Astrocyte (in vitro differentiated cells and primary cell): ENCODE measurements around the gene SYPL2. TPM values are rescaled to one million over a fixed set of nuclear protein-coding genes. Genes with fewer than 3 reads are reported as not detected.

ENCODE experiments used
- DNase-seq: peaks from one replicate; pipeline ENCODE4 v3.0.0-alpha.2; 2010; ENCODE audit warnings: low read depth
- FAIRE-seq: peaks from 2 replicates; lab custom pipeline; 2011; peaks lifted over from hg19 to GRCh38; lab: Jason Lieb, UNC
- H2AFZ ChIP-seq: 2 replicates; pipeline ENCODE4 v1.6.0; 2012; ENCODE audit warnings: low read depth, low read length, inconsistent platforms
- H3K27ac ChIP-seq: 2 replicates; pipeline ENCODE4 v1.5.1; 2011; ENCODE audit warnings: low read depth, low read length, inconsistent platforms
- H3K27me3 ChIP-seq: 2 replicates; pipeline ENCODE4 v1.6.0; 2011; ENCODE audit warnings: low read length, inconsistent platforms; ENCODE audit not compliant: insufficient read depth
- H3K36me3 ChIP-seq: 2 replicates; pipeline ENCODE4 v1.5.1; 2011; ENCODE audit warnings: low read length, inconsistent platforms; ENCODE audit not compliant: insufficient read depth
- H3K4me1 ChIP-seq: 2 replicates; pipeline ENCODE4 v1.5.1; 2011; ENCODE audit warnings: low read length, inconsistent platforms; ENCODE audit not compliant: insufficient read depth
- H3K4me2 ChIP-seq: 2 replicates; pipeline ENCODE4 v1.6.0; 2012; ENCODE audit warnings: low read length, inconsistent platforms
- H3K4me3 ChIP-seq: 2 replicates; pipeline ENCODE4 v1.5.1; 2011; ENCODE audit warnings: low read depth, mild to moderate bottlenecking, low read length, inconsistent platforms; ENCODE audit not compliant: insufficient read depth
- H3K79me2 ChIP-seq: 2 replicates; pipeline ENCODE4 v1.6.0; 2012; ENCODE audit warnings: mild to moderate bottlenecking, low read length, inconsistent platforms; ENCODE audit not compliant: insufficient read depth
- H3K9ac ChIP-seq: 2 replicates; pipeline ENCODE4 v1.6.0; 2012; ENCODE audit warnings: mild to moderate bottlenecking, low read length, inconsistent platforms
- H3K9me3 ChIP-seq: 2 replicates; pipeline ENCODE4 v1.5.1; 2012; ENCODE audit warnings: low read depth, mild to moderate bottlenecking, low read length, inconsistent platforms; ENCODE audit not compliant: insufficient read depth
- H4K20me1 ChIP-seq: 2 replicates; pipeline ENCODE4 v1.6.0; 2012; ENCODE audit warnings: low read length, inconsistent platforms; ENCODE audit not compliant: insufficient read depth
- H3K27ac Mint-ChIP-seq: one replicate; pipeline ENCODE4 v1.8.0; 2021; ENCODE audit warnings: mild to moderate bottlenecking, mixed read lengths; ENCODE audit not compliant: unreplicated experiment
- H3K27me3 Mint-ChIP-seq: one replicate; pipeline ENCODE4 v1.8.0; 2021; ENCODE audit warnings: low read depth, mixed read lengths; ENCODE audit not compliant: unreplicated experiment
- H3K36me3 Mint-ChIP-seq: one replicate; pipeline ENCODE4 v1.8.0; 2021; ENCODE audit warnings: low read depth, mixed read lengths; ENCODE audit not compliant: unreplicated experiment
- H3K4me1 Mint-ChIP-seq: one replicate; pipeline ENCODE4 v1.8.0; 2021; ENCODE audit warnings: low read depth, mixed read lengths; ENCODE audit not compliant: unreplicated experiment
- H3K4me3 Mint-ChIP-seq: one replicate; pipeline ENCODE4 v1.8.0; 2021; ENCODE audit warnings: mild to moderate bottlenecking, moderate library complexity, mixed read lengths; ENCODE audit not compliant: unreplicated experiment
- H3K9me3 Mint-ChIP-seq: one replicate; pipeline ENCODE4 v1.8.0; 2021; ENCODE audit warnings: mild to moderate bottlenecking, mixed read lengths; ENCODE audit not compliant: unreplicated experiment
- EZH2 ChIP-seq: IDR thresholded peaks from 2 replicates; pipeline ENCODE4 v1.6.1; 2012; ENCODE audit warnings: mild to moderate bottlenecking, low read length, inconsistent platforms; ENCODE audit not compliant: insufficient read depth
- total RNA-seq: library from RNA; stranded (reverse); gene quantifications from 2 replicates; pipeline ENCODE4 v1.2.1, GENCODE V29; 2021
- TF ChIP-seq, protein P1 (sequence below): IDR thresholded peaks from 2 replicates; pipeline ENCODE4 v1.5.1; 2011; ENCODE audit warnings: low read depth, mild to moderate bottlenecking, inconsistent platforms, low read length, moderate library complexity; ENCODE audit not compliant: insufficient read depth

Gene SYPL2
- total RNA-seq, 1 donor from 2014 or later, result 0.70 TPM

DNA sequence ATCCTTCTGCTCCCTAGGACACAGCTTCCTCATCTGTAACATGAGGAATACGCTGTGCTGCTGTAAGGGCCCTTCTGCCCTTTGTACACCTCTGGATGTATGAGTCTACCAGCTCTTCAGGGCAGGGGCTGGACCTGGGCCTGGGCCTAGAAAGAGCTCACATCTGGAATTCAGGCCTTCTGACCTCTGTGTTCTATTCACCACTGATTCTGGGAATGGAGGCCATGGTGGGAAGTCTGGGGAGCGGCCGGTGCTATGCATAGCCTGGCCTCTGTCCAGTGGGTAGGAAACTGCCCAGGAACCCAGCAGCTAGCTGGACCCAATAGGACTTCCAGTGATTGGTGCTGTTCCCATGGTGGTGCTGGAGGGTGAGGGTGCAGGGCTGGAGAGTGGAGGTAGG is 62.4 kb downstream of the SYPL2 start:
- peaks cover 18% of the 10 kb centered on the region for H3K4me1 Mint-ChIP-seq
- TF ChIP-seq, protein P1, sequence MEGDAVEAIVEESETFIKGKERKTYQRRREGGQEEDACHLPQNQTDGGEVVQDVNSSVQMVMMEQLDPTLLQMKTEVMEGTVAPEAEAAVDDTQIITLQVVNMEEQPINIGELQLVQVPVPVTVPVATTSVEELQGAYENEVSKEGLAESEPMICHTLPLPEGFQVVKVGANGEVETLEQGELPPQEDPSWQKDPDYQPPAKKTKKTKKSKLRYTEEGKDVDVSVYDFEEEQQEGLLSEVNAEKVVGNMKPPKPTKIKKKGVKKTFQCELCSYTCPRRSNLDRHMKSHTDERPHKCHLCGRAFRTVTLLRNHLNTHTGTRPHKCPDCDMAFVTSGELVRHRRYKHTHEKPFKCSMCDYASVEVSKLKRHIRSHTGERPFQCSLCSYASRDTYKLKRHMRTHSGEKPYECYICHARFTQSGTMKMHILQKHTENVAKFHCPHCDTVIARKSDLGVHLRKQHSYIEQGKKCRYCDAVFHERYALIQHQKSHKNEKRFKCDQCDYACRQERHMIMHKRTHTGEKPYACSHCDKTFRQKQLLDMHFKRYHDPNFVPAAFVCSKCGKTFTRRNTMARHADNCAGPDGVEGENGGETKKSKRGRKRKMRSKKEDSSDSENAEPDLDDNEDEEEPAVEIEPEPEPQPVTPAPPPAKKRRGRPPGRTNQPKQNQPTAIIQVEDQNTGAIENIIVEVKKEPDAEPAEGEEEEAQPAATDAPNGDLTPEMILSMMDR, result no peak
- TF ChIP-seq EZH2, result no peak
- no peak for FAIRE-seq
- no peak for DNase-seq
- no peaks in the 10 kb centered on the region for H3K36me3 Mint-ChIP-seq
- Histone ChIP-seq H4K20me1 (no peaks in the 10 kb centered on the region), H3K79me2 (no peaks in the 10 kb centered on the region), H3K27me3 (peaks cover 10% of the 10 kb centered on the region), H3K4me3 (no peak overlapping the region), H3K4me1 (peaks cover 6% of the 10 kb centered on the region), H3K27ac (no peak overlapping the region), H3K36me3 (no peaks in the 10 kb centered on the region), H2AFZ (no peak overlapping the region), H3K4me2 (no peak overlapping the region), H3K9me3 (no peaks in the 10 kb centered on the region), H3K9ac (no peak overlapping the region)
- H3K27me3 Mint-ChIP-seq, result peaks cover 27% of the 10 kb centered on the region
- no peaks in the 10 kb centered on the region for H3K9me3 Mint-ChIP-seq
- H3K4me3 Mint-ChIP-seq, result no peak overlapping the region
- no peak overlapping the region for H3K27ac Mint-ChIP-seq

DNA sequence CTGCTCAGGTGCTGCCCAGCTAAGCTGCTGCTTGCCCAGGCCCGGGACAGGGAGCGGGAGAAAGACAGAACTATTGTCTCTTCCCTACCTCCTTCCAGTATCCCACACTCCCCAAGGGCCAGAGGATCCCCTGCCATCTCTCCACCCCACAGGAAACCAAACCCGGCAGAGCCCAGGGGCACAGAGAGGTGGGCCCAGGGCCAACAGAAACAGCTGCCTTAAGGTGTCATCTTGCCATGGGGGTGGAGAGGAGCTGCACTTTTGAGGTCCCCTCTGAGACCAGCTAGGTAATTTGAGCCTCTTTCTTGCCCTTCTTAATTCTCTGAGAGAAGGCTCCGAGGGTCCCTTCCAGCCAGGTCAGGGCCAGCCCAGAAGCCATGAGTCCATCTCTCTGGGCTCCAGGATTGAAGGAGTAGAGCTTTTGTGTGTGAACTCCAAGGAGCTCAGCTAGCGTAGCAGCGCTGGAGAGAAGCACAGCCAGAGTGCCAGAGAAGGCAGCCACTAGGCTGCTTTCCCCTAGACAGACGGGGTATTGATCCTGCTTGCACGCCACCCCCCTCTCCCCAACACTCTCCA is 63.6 kb downstream of the SYPL2 start:
- Mint-ChIP-seq H3K4me1 (peaks cover 18% of the 10 kb centered on the region), H3K9me3 (no peaks in the 10 kb centered on the region), H3K27ac (no peak overlapping the region), H3K36me3 (no peaks in the 10 kb centered on the region), H3K27me3 (peaks cover 27% of the 10 kb centered on the region), H3K4me3 (no peak overlapping the region)
- no peak for DNase-seq
- no peaks in the 10 kb centered on the region for H3K79me2 ChIP-seq
- no peaks in the 10 kb centered on the region for H4K20me1 ChIP-seq
- no peak overlapping the region for H2AFZ ChIP-seq
- H3K4me1 ChIP-seq, result peaks cover 6% of the 10 kb centered on the region
- no peaks in the 10 kb centered on the region for H3K9me3 ChIP-seq
- H3K4me2 ChIP-seq, result no peak overlapping the region
- H3K36me3 ChIP-seq, result no peaks in the 10 kb centered on the region
- TF ChIP-seq, protein P1, result no peak
- TF ChIP-seq EZH2, result no peak
- H3K9ac ChIP-seq, result no peak overlapping the region
- peaks cover 10% of the 10 kb centered on the region for H3K27me3 ChIP-seq
- H3K27ac ChIP-seq, result no peak overlapping the region
- H3K4me3 ChIP-seq, result no peak overlapping the region
- FAIRE-seq, result no peak

DNA sequence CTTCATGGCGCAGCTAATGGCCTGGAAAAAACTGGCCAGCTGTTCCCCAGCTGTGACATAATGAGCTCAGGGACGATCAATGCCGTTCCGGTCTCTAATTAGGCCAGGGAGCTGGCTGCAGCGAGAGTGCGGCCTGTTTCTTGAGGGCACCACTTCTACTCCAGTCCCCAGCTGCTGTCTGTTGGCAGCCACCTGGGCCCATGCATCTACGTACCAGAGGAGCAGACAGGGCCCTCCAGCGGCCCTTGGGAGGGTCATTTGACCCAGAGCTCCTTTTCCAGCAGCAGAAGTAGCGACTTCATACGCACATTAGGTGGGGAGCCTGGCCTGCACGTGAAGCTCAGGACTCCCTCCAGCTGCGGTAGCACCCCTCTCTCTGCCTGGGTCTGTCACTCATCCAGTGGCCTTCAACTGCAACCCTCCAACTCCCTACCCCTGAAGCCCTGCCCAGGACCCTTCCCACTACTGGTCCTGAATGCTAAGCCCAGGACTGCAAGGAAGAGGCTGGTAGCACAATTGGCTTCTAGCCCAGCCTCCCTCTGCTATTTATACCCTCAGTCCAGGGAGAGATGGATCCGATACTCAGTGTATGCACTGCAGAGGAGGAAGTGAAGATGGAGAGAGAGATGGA is 64.2 kb downstream of the SYPL2 start:
- peaks cover 30% of the 10 kb centered on the region for H3K27me3 Mint-ChIP-seq
- no peaks in the 10 kb centered on the region for H3K36me3 Mint-ChIP-seq
- H4K20me1 ChIP-seq, result no peaks in the 10 kb centered on the region
- H3K27ac ChIP-seq, result no peak overlapping the region
- H3K27me3 ChIP-seq, result peaks cover 10% of the 10 kb centered on the region
- no peaks in the 10 kb centered on the region for H3K9me3 ChIP-seq
- H3K9me3 Mint-ChIP-seq, result no peaks in the 10 kb centered on the region
- FAIRE-seq (no peak), DNase-seq (no peak)
- no peak overlapping the region for H3K27ac Mint-ChIP-seq
- no peak overlapping the region for H3K4me3 ChIP-seq
- peaks cover 21% of the 10 kb centered on the region for H3K4me1 Mint-ChIP-seq
- no peaks in the 10 kb centered on the region for H3K36me3 ChIP-seq
- H3K4me3 Mint-ChIP-seq, result no peak overlapping the region
- H3K79me2 ChIP-seq, result no peaks in the 10 kb centered on the region
- H2AFZ ChIP-seq, result no peak overlapping the region
- H3K4me1 ChIP-seq, result peaks cover 6% of the 10 kb centered on the region
- H3K4me2 ChIP-seq, result no peak overlapping the region
- no peak overlapping the region for H3K9ac ChIP-seq
- TF ChIP-seq EZH2, result no peak
- TF ChIP-seq, protein P1, result no peak
